Peyer's patch (tissue), 4 donors: Measurements from ENCODE around the gene LRIG1.

Experiments used
- CTCF ChIP-seq, 6 experiments: fragments of 450-650 bp in 4 of 6; fragments of 200-600 bp in 2 of 6; sonication (generic) in 1 of 6; IDR thresholded peaks; one replicate each; pipeline ENCODE4 v1.5.1; 2017 to 2019; ENCODE audit warnings: antibody characterized with exemption in 6 of 6, mild to moderate bottlenecking in 3 of 6, moderate library complexity in 1 of 6
- POLR2A ChIP-seq, 2 donors: fragments of 450-650 bp; IDR thresholded peaks; one replicate each; pipeline ENCODE4 v1.5.1; 2017; ENCODE audit warnings: antibody characterized with exemption in 2 of 2, mild to moderate bottlenecking in 2 of 2, moderate library complexity in 2 of 2

- TF ChIP-seq CTCF (IDR thresholded peaks at IDR 0.05), result no peak
- no peak for TF ChIP-seq POLR2A (IDR thresholded peaks at IDR 0.05)
Measured at GRCh38 chr3:66415867-66416428, 84.9 kb downstream of the LRIG1 start.
